ENCODE results near the gene HYCC2.
"Not testable (repeated sequence)": the region's sequence is repeated elsewhere in the genome, so short reads cannot be mapped to it uniquely, and the experiment has no call there.

Gene HYCC2

DNA sequence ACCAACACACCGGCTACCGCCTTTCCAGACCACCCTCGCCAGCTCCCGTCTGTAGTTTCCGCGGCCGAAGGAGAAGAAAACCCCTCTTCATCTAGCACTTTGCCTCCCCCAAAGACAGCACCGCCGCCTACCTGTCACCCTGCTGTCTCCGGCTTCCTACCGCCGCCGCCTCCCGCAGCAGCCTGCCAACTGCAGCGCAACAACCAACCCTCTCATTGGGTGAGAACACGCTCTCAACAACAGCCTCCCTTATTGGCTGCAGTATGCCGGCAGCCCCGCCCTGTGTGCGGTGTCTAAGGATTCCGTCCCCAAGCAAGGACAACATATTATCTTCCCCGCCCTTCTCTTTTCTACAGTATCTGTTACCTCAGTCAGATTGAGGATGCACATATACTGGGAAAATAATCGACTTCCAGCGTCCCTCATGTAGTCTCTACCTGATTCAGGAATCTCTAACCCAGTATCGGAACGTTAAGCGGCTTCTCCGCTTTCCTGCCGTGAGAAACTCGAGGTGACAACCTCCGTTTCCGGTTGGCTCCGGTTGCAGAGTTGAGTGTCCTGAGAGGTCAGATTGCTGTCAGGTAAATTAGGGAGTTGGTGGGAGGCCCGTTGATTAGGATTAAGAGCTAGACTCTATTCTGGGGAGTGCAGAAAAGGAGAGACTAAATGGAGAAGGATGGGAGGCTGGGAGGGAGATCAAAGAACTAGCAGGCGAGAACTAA, at the start of gene HYCC2, which contains the start of gene NDUFB3:
Gene HYCC2, minus strand, starts transcription at position 193 of the 722 bp plus-strand sequence. CDS start 47,662 bp downstream, outside the sequence.
Gene NDUFB3, plus strand, starts transcription at position 523 of the 722 bp plus-strand sequence. CDS start 6,882 bp downstream, outside the sequence.
- DNase-seq: peak; percentile 93 to 96

DNA sequence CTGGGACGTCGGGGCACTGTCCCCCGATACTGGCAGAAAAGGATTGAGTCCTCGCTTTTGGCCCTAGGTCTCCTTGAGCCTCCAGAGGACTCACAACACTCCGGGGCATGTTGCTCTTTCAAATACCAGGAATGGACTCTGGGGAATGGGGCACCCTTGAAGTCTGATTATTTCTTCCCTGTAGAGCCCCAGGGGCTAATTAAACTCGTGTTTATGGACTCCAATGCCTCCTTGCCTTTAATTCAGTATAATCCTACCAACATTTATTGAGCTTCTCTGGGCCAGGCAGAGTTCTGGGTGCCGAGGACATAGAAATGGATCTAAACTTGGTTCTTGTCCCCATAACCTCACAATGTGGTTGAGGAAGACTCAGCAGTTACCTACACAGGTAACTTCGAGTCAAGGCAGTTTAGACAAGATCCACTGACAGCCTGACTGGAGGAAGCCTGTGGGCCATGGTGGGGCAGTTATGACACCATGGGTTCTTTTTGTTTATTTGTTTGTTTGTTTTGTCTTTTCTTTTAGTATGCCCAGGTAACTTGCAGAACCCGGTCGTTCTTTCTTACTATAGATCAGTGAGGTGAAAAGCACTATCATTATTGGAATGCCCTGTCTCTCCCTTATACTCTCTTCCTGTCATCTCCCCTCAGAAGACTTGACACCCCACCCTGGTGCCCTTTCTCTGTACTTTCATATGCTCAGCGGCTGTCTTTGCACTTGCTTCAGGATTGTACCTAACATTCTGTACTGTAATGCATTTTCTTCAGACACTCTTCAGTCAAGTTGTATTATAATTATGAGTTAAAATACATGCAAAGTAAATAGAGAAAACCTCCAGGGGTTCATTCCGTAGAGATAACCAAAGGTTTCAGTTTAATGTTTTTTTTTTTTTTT, 47.7 kb upstream of the HYCC2 start:
- DNase-seq: peak; percentile 32 to 57

DNA sequence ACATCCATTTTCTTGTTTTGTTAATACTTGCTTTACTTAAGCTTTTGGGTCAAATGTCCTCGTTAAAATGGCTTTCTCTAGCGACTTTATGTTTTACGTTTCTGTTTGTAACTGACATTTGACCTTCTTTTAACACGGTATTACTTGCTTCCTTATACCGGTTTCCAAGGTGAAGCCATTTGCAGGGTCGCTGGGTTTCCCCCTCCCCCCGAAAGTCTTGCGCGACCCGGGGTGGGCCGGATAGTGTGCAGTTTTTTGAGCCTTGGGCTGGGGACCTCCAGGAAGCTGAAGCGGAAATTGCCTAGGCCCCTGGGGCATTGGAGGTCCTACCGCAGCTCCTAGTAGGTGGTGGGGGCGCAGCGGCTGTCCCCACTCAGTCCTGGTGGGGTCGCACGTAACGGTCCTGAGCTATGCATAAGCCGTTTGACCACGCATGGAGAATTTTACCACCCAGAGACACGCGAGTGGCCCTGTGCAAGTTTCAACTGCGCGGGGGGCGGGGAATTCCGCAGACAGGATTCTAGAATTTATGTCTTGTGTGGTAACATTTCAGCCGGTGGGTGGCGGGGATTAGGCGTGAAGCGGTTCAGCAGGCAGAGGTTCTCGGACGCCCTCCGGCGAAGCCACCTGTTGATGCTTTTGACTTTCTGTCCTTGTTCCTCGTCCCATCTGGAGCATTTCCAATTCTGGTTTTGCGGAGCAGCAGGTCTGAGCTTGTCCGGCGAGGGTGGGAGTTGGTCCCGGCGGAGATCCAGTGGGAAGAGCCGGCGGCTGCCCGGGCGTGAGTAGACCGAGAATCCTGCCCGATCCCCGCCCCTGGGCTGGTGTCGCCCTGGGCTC, 46.9 kb upstream of the HYCC2 start:
- peak; percentile 90 to 91 for DNase-seq

DNA sequence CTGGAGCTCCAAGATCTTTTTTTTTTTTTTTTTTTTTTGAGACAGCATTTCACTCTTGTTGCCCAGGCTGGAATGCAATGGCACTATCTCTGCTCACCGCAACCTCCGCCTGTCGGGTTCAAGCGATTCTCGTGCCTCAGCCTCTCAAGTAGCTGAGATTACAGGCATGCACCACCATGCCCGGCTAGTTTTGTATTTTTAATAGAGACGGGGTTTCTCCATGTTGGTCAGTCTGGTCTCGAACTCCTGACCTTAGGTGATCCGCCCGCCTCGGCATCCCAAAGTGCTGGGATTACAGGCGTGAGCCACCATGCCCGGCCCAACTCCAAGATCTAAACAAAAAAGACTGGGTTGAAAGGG, 46.2 kb upstream of the HYCC2 start:
- DNase-seq: not testable (repeated sequence)

DNA sequence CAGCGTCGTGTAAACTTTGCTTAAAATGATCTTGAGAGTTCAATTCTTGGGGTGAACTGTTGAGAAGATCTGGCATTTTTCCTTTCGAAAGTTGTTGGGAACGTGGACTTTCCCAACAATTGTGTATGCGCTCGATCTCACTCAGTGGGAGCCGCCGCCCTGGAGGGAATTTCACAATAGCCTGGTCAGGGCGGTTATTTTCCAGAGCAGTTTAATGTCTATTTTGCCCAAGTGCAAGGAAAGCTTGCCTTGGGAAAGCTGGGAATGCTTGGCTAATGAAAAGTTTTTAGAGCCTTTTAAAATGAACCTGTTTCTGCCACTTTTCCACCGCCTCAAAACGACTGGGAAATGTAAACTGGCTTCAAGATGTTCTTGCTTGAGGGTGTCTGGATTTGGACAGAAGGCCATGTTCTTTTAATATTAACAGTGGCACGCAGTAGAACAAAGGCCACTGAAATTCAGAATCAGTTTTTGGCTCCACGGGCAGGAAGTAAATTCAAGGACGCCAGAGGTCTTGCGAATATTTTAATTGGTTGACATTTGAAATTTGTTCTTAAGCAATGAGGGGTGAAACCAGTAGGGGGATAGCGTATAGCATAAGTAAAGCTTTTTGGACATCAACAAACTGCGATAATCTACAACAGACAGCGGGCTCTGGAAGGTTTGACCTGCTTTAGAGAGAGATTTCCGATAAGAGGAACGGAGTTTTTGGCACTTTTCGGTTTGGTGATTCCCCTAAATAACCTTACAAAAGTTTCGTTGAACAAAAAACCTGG, 45.7 kb upstream of the HYCC2 start:
- DNase-seq: peak; percentile 73 to 86

DNA sequence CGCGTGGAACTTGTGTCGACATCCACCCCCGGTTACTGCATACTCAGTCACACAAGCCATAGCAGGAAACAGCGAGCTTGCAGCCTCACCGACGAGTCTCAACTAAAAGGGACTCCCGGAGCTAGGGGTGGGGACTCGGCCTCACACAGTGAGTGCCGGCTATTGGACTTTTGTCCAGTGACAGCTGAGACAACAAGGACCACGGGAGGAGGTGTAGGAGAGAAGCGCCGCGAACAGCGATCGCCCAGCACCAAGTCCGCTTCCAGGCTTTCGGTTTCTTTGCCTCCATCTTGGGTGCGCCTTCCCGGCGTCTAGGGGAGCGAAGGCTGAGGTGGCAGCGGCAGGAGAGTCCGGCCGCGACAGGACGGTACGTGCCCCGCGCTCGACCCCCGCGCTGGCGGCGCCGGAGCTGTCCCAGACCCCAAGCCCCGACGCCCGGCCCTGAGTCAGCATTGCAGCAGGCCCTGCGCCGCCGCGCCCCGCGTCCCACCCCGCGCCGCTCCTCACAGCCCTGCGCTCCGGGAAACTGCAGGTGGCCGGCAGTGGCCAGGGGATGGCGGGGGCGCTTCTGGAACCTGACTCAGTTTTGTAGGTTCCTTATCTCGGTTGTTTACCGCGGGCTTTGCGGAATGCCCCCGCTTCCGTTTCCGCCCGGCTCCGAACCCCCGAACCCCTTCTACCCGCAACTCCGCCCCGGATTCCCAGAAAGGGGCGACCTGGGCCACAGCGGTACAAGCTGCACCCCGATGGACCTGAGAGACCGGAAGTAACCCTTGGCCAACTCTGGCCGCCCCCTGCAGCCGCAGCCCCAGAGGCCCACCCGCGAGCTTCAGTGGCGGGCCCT, 44.9 kb upstream of the HYCC2 start, which contains the start of gene CFLAR:
Gene CFLAR, plus strand, starts transcription at position 50 of the 844 bp plus-strand sequence. CDS start 13,702 bp downstream, outside the sequence.
- DNase-seq: peak; percentile 86 to 90

DNA sequence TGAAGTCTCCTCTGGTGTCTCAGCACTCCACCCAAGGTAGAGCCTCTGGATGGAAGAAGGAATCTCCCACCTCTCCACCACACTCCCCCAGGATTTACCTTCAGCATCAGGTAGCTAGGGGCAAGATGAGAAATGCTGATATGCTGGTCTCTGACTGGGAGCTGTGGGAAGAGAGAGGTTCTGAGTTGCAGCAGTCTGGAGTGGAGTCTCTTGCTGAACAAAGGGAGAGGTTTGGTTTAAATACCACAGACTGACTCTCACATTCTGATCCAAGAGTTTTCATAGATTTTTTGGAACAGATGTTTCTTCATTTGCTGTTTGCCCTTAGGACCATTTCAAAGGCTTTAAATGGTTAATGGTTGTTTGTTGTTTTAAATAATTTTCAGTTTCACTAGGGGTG, 43.4 kb upstream of the HYCC2 start:
- no peak for DNase-seq

DNA sequence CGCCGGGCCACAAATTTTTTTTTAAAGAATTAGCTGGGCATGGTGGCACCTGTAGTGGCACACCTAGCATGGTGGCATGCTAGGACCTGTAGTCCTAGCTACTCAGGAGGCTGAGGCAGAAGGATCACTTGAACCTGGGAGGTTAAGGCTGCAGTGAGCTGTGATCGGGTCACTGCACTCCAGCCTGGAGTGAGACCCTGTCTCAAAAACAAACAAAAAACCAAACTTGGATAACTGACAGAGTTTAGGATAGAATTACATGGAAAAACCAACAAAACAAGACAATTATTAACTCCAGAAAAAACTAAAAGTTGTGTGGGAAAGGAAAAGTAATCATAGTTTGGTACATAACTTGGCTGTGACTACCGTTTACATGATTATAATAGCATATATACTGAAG, 42.9 kb upstream of the HYCC2 start:
- DNase-seq: no peak

DNA sequence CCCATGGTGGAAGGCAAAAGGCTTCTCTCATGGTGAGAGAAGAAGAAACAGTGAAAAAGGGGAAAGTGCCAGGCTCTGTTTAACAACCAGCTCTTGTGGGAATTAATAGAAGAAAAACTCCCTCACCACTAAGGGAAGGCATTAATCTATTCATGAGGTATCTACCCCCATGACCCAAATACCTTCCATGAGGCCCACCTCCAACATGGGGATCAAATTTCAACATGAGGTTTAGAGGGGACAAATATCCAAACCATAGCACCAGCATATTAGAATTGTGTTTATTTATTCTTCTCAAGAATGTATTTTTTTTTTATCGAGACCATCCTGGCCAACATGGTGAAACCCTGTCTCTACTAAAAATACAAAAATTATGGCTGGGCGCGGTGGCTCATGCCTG, 39.6 kb upstream of the HYCC2 start:
- no peak for DNase-seq

DNA sequence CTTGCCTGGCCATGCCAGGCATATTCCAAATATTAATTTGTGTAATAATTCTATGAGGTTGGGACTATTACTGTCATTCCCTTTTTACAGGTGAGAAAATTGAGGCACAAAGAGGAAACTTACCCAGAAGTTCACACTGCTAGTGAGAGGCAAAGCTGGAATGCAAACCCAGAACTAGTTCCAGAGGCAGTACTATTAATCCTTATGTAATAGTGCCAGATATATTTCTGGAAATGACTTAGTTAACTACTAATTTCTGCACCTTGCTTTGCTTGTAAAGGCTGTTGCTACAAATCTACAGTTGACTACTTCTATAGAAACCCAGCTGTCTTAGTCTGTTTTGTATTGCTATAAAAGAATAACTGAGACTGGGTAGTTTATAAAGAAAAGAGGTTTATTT, 39.1 kb upstream of the HYCC2 start:
- DNase-seq: no peak

DNA sequence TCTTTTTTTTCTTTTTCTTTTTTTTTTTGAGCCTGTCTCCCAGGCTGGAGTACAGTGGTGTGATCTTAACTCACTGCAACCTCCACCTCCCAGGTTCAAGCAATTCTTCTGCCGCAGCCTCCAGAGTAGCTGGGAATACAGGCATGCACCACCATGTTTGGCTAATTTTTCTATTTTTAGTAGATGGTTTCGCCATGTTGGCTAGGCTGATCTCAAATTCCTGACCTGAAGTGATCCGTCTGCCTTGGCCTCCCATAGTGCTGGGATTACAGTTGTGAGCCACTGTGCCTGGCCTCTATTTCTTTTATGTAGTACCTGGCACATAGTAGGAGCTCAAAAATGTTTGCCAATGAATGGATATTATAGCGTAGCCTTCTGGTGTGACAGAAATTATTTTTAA, 37.7 kb upstream of the HYCC2 start:
- DNase-seq: no peak

DNA sequence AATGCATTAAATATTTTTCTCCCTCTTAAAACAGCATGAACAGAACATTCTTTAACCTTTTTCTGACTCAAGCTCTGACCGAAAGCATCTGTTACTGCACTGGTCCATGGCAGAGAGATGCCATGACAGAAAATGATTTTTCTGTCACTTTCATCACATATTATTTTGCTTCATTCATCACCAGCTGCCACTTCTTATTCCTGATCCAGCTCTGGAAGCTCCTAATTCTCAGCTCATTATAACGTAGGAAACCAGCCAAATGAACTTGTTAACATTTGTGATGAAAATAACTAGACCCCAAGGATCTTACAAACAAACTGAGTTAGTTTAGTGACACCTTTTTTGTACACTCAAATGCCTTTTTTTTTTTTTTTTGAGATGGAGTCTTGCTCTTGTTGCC, 36.9 kb upstream of the HYCC2 start:
- no peak for DNase-seq

DNA sequence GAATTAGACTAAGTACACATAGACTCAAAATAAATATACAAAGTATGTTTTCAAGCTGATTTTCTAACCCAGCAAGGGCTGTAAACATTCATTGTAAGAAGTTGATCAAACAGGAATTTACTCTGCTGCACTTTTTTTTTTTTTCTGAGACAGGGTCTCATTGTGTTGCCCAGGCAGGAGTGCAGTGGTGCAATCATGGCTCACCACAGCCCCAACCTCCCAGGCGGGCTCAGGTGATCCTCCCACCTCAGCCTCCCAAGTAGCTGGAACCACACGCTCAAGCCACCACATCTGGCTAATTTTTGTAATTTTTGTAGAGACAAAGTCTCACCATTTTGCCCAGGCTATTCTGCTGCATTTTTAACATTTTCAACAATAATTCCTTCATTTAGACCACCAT, 36.2 kb upstream of the HYCC2 start:
- no peak for DNase-seq

DNA sequence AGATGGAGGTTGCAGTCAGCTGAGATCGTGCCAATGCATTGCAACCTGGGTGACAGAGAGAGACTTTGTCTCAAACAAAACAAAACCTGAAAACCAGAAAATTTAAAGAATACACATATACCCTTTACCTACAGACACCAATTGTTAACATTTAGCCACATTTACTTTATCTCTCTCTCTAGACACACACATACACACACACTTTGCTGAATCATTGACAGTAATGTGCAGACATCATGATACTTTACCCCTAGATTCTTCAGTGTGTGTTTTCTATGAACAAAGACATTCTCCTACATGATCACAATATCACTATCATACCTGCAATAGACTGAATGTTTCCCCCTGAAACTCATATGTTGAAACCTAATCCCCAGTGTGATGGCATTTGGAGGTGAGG, 34.3 kb upstream of the HYCC2 start:
- no peak for DNase-seq

DNA sequence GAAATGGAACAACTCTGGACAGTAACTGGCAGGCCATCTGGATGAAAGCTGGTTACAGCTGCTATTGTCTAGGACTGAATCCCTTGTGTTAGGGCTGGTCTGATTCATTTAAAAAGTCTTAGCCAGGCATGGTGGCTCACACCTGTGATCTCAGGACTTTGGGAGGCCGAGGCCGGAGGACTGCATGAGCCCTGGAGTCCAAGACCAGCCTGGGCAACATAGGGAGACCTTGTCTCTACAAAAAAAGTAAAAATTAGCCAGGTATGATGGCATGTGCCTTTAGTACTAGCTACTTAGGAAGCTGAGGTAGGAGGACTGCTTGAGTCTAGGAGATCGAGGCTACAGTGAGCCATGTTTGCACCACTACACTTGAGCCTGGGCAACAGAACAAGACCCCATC, 29.0 kb upstream of the HYCC2 start:
- no peak for DNase-seq

DNA sequence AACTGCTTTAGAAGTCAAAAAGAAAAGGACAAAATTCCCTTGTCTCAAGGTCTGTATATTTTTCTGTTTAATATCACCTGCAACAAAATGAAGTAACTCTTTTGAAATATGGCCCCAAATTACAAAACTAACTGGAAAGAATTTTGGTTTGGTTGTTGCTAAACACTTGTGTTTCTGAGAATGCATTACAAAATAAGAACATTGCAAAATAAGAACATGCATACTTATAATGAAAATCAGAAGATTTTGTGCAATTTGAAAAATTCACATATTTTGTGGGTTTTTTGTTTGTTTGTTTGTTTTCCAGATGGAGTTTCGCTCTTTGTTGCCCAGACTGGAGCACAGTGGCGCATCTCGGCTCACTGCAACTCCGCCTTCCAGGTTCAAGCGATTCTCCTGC, 22.1 kb upstream of the HYCC2 start:
- DNase-seq: no peak

DNA sequence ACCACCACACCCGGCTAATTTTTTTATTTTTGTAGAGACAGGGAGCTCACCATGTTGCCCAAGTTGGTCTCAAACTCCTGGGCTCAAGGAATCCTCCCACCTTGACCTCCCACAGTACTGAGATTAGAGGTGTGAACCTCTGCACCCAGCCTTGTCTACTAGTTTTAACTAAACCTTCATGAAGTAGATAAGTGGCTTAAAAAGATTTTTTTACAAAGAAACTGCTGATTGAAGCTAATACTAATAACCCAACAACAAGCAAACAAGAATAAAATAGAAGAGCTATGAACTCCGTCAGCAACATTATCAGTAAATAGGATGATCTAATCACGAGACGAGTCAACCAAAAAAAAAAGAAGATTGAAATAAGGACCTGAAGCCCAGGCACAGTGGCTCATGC, 19.1 kb upstream of the HYCC2 start:
- DNase-seq: no peak

DNA sequence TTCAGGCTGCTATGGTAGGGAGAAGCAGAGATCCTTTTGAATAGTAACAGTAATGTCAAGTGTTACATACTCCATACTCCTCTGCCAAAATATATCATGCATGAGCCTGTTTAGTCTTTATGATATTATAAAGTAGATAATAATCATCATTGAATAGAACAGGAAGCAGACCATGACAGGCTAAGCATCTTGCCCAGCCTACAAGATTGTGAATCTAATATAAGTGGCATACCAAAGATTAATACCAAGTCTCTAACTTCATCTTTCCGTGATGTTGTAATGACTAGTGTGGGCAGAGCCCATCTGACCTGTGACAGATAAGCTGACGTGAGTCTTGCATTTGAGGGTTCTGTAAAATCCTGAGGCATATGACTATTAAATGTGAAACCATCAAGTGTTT, 13.4 kb upstream of the HYCC2 start:
- no peak for DNase-seq

DNA sequence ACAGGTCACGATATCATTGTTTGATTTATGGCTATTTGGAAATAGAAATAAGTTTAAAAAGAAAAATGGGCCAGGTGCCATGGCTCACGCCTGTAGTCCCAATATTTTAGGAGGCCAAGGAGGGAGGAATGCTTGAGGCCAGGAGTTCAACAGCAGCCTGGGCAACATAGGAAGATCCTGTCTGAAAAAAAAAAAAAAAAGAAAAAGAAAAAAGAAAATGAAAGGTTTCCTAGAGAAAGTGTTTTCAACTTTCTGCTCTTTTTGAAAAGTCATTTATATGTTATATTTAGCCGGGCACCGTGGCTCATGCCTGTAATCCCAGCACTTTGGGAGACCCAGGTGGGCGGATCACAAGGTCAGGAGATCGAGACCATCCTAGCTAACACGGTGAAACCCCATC, 3.5 kb upstream of the HYCC2 start:
- no peak for DNase-seq

DNA sequence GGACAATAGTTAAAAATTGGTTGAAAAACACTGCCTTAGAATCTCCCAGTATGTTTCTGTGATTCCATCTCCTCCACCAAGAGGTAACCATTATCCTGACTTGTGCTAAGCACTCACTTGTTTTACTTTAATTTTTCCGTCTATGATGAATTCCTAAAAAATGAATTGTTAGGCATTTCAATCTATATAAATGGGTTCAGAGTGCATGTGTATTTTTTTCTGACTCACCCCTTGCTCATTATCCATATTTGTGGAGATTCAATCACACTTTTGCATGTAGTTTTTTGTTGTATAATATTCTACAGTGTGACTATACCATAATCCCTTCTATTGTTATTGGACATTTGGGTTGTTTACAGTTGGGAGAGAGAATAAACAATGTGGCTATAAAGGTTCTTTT, 1.6 kb upstream of the HYCC2 start:
- no peak for DNase-seq

DNA sequence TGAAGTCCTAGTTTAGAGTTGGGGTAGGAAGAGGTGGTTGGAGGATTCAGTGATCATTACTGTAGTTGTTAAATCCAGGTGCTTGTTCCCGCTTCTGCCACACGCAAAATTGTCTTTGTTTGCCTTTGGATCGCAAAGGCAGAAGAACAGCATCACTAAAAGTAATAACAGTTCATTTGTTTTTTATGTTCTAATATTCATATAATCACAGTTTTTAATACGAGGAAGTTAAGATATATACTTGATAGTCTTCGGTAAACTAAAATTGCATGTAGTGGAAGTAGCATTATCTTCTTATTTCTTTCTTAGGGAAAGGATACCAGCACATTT, 695 bp upstream of the HYCC2 start:
- DNase-seq: no peak

Measured in CD4-positive, alpha-beta T cell treated with Interferon alpha-2 for 1 hour (primary cell).